NCI-H446 (cell line): ENCODE measurements around the gene ARFGAP1.

Experiments used
- DNase-seq, 2 experiments: peaks; one replicate each; lab custom pipeline; 2025; lab: John Stamatoyannopoulos, UW

The ARFGAP1 gene

DNA sequence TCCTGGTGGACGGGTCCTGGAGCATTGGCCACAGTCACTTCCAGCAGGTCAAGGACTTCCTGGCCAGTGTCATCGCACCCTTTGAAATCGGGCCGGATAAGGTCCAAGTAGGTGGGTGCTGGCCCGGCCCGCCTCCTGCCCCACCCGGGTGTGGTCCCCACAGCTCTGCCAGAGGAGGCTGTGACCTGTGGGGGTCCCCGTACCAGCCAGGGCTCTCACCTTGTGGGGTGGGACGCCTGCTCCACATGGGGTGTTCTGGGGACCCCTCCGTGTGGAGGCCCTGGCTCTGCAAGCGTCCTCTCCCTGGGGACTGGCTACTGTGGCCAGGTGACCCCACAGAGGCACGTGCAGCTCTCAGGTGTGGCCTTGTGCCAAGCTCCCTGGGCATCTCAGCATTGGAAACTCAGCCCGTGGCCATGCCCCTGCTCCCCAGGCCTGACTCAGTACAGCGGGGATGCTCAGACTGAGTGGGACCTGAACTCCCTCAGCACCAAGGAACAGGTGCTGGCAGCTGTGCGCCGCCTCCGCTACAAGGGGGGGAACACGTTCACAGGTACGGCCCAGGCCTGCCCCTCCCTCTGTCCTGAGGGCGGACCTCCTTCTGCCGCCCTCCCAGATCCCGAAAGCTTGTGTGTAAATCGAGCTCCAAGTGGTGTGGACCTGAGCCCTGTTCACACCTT is 35.1 kb downstream of the ARFGAP1 start:
- no peak for DNase-seq

DNA sequence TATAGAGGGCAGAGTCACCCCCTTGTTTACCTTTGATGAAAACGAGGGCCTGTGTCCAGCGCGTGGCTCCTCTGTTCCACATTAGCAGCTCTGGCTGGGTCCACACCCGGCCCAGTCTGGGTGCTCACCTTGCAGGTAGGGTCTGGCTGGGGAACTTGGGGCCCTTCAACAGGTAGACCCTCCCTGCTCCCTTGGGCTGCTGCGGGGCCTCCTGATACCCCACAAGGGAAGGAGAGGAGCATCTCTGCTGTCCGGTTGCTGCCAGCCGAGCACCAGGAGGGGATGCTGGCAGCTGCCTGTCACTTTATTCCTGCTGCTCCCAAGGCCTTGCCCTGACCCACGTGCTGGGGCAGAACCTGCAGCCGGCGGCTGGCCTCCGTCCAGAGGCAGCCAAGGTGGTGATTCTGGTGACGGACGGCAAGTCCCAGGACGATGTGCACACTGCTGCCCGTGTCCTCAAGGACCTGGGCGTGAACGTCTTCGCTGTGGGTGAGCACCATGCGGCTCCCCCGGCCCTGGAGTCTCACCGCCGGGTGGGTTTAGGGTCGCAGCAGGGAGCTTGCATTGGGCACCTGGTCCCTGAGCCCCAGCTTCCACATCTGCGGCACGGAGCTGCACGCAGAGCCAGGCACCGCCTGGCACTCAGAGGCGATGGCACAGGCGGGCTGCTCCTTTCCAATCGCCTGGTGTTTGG is 35.8 kb downstream of the ARFGAP1 start:
- no peak for DNase-seq

DNA sequence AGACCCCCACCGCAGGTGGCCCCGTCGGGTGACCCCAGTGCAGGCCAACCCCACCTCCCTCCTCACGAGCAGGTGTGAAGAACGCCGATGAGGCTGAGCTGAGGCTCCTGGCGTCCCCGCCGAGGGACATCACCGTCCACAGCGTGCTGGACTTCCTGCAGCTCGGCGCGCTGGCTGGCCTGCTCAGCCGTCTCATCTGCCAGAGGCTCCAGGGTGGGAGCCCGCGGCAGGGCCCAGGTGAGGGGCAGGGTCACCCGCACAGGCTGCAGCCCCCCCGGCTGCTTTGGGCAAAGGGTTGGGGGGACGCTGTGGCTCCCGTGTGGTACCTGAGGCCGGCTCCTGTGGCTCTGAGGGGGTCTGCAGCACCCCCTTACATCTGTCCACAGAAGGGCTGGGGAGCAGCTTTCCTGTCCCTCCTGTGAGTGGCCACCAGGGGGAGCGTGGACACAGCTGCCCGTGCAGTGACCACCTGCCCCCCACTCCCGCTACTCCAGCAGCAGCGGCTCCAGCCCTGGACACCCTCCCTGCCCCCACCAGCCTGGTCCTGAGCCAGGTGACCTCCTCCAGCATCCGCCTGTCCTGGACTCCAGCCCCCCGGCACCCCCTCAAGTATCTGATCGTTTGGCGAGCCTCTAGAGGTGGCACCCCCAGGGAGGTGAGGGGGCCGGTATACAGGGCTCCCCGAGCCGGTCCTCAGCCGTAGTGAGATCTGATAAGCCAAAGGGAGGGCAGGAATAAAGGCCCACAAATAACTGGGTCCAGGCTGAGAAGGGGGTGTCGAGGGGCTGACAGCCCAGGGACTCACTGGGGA is 36.9 kb downstream of the ARFGAP1 start:
- peak in 1 of 2 experiments; percentile 46 for DNase-seq

DNA sequence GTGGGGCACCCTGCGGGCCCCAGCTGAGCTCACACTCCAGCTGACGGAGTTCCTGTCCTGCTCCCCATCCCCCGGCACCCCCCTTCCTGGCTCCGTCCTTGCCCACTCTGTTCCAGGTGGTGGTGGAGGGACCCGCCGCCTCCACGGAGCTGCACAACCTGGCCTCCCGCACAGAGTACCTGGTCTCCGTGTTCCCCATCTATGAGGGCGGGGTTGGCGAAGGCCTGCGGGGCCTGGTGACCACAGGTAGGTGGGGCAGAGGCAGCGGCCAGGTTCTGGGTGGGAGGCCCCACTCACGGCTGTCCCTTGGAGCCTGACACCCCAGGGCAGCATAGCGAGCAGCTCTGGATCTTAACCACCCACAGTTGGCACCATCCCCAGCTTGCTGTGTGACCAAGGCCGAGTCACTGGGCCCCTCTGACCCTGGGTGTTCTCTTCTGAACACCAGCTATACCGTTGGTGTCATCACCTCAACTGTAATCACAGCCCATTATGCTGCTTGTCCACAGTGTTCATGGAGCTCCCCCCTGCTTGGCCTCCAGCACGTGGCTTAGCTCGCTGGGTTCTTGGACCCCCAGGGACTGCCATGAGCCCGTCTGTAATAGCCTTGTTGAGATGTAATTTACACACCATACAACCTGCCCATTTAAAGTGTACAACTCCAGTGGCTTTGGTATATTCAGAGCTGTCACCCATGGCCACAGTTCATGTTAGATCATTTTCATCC is 37.8 kb downstream of the ARFGAP1 start:
- no peak for DNase-seq

DNA sequence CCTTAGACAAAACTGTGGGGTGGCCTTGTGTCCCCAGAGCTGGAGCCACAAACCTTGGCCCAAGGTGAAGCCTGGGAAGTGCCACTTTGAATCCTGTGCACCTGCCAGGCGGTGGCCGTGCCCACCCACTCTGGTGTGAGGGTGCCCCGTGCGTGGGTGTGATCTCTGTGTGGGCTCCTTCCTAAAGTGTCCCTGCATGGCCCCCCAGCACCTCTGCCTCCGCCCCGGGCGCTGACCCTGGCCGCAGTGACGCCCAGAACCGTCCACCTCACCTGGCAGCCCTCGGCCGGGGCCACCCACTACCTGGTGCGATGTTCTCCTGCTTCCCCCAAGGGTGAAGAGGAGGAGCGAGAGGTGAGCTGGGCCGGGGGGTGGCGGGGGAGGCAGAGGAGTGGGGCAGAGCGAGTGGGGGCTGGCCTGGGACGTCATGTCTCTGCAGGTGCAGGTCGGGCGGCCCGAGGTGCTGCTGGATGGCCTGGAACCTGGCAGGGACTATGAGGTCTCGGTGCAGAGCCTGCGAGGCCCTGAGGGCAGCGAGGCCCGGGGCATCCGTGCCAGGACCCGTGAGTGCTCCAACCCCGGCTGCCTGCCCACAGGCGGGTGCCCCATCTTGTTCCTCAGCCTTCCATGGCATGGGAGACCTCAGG is 38.7 kb downstream of the ARFGAP1 start:
- DNase-seq, result no peak

DNA sequence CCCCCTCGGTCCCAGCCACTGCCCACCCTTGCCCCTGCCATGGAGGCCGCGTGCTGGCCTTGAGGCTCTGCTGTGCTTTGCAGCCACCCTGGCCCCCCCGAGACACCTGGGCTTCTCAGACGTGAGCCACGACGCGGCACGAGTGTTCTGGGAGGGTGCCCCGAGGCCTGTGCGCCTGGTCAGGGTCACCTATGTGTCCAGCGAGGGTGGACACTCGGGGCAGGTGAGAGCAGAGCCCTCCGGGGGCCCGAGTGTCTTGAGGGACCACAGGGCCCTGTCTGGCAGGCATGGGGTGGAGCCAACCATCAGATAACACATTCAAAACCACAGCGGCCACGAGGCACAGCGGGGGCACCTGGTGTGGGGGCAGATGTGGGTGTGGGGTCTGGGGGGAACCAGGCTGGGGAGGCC is 39.2 kb downstream of the ARFGAP1 start:
- no peak for DNase-seq

DNA sequence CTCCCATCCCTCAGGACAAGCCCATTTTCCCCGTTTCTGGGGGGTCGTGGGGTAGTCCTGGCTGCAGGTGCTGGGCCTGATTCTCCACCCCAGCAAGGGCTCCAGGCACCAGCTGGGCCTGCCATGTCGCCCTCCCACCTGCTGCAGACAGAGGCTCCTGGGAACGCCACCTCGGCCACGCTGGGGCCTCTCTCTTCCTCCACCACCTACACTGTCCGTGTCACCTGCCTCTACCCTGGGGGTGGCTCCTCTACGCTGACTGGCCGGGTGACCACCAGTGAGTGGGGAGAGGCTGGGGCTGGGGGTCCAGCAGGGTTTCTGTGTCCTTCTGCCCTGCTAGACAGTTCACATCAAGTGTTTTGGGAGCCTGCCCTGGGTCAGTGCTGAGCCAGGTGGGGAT is 39.7 kb downstream of the ARFGAP1 start:
- DNase-seq, result no peak

DNA sequence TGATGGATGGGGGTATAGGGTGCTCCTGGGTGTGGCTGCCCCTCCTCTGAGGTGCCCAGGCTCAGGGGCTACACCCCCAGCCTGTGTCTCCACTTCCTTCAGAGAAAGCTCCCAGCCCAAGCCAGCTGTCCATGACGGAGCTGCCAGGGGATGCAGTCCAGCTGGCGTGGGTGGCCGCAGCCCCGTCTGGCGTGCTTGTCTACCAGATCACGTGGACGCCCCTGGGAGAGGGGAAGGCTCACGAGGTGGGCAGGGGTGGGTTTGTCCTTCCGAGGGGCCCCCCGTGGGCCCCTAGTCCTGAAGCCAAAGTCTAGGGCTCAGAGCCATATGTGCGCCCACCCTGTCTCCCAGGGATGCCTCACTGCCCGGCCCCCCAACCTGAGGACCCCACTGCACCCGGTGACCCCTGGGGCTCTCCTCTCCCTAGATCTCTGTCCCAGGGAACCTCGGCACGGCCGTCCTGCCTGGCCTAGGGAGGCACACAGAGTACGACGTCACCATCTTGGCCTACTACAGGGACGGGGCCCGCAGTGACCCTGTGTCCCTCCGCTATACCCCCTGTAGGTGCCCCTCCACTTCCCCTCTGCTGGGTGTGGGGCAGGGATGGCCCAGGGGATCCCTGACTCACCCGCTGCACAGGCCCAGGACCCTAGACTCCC is 40.2 kb downstream of the ARFGAP1 start:
- peak in 1 of 2 experiments; percentile 27 for DNase-seq

DNA sequence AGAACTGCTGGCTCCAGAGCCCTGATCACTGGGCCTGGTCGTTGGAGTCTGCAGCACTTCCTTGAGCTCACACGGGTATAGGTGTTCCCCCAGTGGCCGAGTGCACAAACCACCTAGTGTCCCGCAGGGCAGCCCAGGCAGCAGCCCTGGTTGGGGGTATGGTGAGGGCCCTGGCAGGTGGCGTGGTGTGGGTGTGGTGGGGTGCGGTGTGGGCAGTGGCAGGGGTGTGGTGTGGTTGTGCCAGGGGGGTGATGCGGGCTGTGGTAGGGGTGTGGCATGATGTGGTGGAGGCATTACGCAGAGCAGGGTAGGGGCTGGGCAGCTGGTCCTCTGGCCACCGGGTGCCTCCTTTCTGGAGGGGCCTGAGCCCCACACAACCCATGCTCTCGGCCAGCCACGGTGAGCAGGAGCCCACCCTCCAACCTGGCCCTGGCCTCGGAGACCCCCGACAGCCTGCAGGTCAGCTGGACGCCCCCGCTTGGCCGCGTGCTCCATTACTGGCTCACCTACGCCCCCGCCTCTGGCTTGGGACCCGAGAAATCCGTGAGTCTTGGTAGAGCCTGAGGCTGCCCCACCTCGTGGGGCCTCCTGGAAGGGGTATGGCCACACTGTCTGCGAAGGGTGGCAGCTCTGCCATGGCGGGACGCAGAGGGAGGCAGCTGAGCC is 40.9 kb downstream of the ARFGAP1 start:
- no peak for DNase-seq

DNA sequence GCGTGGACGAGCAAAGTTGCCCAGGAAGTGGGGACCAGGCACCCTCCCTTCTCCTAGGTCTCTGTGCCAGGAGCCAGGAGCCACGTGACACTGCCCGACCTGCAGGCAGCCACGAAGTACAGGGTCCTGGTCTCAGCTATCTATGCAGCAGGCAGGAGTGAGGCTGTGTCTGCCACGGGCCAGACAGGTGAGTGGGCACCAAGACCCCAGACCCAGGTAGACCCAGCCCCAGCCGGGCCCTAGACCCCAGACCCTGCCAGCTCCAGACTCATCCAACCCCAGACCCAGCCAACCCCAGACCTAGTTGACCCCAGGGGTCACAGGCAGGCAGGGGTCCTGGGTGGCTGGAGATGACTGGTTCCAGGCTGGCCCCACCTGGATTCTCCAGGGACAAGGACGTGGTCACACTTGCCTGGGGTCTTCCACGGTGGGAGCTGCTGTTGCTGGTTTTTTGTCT is 41.4 kb downstream of the ARFGAP1 start:
- DNase-seq, result no peak

DNA sequence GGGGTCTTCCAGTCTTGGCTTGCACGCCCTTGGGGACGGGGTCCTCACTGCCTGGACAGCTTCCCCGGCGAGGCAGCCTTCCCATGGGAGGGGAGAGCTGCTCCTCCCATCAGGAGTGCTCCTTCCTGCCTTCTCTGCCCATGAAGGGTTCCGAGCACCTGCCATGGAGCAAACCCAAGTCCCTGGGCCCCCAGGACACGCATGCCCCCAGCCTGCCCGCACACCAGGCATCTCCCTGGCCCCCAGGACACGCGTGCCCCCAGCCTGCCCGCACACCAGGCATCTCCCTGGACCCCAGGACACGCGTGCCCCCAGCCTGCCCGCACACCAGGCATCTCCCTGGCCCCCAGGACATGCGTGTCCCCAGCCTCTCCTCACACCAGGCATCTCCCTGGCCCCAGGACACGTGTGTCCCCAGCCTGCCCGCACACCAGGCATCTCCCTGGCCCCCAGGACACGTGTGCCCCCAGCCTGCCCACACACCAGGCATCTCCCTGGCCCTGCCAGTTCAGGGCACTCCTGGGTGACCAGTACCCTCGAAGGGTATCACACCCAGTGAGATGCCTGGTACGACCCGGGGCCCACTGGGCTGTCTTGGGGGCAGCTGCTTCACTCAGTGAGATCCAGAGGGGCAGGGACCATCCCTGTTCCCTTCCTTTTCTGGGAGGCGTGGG is 42.1 kb downstream of the ARFGAP1 start:
- DNase-seq, result no peak

DNA sequence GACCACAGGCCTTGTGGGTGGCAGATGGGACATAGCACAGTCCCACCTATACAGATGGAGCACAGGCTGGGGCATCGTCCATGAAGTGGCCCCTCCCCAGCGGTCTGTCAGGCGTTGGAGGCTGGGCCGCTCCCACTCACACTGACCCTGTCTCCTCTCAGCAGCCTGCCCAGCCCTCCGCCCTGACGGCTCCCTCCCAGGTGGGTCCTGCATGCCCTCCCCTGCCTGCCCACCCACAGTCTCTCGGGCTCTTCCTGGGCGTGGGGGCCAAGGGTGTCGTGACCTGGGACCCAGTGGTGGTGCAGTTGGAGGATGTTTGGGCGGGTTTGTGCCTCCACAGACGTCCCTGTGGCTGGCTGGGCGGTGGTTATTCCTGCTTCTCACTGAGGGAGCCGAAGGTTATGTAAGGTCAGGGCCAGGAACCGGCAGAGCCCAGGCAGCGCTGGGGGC is 42.7 kb downstream of the ARFGAP1 start:
- no peak for DNase-seq

DNA sequence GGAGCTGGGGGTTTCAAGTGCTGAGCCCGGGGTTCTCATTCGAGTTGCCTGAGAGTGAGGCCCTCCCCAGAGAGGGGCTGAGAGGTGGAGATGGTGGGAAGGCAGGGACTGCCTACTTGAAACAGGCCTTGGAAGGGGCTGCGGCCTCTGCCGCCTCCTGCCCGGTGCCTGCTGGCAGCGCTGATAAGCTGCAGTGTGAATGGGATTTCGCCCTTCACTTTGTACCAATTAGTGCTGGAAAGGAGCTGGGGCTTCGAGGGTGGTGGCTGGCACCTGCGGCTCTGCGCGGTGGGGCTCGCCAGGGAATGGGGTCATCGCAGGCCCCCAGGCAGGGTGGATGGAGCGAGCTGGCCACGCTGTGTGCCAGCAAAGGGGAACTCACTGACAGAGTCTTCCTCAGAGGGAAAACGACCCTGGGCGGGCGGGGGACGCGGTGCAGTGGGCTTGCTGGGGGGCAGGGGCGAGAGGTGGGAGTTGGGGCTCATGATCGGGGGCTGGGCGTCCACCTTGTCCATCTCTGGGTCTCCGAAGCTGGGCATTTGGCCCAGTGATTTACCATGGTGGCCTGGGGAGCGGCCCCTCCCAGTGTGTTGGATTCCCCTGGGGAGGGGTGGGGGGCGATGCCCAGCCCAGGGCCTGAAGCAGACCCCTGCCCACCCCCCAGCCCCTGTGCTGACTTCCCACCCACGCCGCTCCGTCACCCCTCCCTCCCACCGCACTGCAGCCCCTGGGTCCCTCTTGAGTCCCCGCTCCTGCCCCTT is 43.3 kb downstream of the ARFGAP1 start:
- no peak for DNase-seq

DNA sequence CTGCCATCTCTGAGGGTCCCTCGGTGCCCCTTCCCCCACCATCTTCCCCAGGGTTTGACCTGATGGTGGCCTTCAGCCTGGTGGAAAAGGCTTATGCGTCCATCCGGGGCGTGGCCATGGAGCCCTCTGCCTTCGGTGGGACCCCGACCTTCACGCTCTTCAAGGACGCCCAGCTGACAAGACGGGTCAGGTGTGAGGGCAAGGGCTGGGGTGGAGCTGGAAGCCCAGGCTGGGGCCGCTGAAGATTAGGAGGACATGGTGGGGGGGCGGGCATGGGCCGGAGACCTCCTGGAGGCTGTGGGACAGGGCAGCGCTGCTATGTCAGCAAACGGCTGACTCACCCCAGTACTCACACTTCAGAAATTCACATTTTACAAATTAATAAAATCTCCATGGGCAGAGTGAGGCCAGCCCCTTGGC is 43.9 kb downstream of the ARFGAP1 start:
- no peak for DNase-seq

DNA sequence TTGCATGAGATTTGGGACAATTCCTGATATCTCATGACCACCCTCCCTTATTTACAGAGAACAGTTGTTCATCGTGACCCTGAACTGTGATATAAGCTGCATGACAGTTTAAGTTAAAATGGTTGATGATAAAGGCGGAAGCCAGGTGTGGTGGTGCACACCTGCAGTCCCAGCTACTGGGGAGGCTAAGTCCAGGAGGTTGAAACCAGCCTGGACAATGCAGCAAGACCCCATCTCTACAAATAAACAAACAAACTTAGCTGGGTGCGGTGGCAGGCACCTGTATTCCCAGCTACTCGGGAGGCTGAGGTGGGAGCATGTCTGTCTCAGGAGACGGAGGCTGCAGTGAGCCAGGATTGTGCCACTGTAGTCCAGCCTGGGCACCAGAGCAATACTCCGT is 44.4 kb downstream of the ARFGAP1 start:
- DNase-seq, result no peak

DNA sequence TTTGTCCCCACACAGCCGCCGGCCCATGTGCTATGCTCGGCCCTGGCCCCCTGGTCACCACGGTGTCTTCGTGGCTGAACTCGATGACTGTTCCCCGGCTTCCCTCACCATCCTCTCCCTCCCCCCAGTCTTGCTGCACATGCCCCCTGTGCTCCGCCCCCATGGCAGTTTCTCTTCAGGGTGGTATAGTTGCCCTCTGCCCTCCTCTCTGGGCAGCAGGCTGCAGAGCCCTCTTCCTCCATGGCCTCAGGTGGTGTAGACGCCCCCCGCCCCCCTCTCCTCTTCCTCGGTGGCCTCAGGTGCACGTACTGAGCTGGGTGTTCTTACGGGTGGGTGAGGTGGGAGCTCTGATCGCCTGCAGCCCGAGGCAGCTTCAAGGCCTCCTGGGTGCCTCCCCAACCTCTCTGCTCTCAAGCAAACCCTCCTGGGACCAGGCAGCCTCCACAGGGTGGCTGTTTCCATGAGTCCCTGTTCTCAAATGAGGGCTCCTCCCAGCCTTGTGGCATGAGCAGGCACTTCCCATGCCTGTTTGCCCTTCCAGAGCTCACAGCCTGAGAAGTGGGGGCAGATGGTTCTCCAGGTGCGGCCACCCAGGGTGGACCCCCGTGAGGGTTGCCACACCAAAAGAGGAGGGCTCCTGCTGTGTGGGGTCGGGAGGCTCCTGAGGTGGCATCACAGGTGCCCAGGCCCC is 45.1 kb downstream of the ARFGAP1 start:
- DNase-seq, result no peak

DNA sequence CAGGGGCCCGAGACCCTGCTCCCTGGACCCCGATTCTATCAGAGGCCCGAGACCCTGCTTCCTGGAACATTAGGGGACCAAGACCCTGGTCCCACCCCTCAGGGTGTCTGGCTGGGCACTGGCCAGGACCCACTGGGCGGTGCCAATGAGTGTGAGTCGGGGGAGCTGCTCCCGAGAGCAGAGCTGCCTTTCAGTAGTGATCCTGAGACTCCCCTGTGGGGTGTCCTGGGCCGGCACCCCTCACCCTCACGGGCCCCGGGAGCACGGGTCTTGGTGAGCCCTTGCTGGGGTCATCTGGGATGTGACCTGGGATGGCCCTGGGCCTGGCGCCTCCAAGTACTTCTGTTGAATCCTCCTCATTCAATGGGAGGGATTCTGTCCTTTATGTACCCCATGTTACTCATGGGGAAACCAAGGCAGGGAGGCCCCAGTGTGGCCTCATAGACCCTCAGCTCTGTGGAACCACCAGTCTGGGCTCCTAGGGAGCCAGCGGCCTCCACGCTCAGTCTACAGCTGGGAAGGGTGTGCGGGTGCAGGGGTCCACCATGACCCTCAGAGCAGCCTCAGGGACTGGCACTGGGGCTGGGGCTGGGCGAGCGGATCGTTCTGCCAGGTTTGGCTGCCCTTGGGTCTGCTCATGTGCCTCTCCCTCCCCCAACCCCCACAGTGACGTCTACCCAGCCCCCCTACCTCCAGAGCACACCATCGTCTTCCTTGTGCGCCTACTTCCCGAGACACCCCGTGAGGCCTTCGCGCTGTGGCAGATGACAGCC is 46.0 kb downstream of the ARFGAP1 start:
- no peak for DNase-seq
